ENCODE data around the gene PDE3A.
"Not testable (repeated sequence)": the region's sequence is repeated elsewhere in the genome, so short reads cannot be mapped to it uniquely, and the experiment has no call there.

The PDE3A gene

DNA sequence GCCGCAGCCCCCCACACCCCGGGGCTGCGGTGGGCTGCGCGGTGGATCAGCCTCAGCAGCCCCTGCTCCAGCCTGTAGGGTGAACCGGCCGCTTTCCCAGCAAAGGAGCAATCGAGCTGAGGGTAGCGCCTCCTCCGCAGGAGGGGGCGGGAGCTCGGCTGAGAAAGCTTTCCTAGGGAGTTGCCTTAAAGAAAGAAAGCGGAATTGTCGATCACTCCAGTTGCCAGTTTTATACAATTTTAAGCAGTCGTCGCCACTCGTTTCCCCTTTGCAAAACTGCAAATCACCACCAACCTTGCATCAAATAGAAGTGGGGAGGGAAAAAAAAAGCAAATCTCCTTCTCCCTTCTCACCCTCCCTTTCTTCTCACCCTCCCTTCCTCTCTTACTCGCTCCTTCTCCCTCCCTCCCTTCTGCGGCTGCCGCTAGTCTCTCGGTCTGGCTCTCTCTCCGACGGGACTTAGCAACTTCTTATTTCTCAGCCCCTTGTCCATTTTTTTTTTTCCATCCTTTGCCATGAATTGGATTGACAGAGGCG lies at the start of gene PDE3A:
Gene PDE3A (plus strand): TSS at position 424 of the 537 bp plus-strand sequence. CDS start 748 bp downstream, outside the sequence.
- DNase-seq: peak; percentile 22 to 42

DNA sequence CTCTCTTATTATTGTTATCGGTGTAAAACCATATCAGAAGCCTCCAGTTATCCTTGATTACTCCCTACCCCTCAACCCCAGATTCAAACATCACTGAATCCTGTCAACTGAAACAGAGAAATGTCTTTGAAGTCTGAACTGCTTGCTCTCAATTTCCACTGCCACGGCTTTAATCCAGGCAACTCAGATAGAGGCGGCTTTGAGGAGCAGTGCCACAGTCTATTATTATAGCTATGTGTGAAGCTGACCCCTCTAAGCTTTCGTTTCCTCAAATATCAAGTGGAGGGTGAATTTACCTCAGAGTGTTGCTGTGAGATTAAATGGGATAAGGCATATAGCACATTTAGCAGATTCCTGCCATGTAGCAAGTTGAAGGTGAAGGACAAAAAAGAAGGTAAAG lies 49.0 kb upstream of the PDE3A start:
- DNase-seq: no peak

DNA sequence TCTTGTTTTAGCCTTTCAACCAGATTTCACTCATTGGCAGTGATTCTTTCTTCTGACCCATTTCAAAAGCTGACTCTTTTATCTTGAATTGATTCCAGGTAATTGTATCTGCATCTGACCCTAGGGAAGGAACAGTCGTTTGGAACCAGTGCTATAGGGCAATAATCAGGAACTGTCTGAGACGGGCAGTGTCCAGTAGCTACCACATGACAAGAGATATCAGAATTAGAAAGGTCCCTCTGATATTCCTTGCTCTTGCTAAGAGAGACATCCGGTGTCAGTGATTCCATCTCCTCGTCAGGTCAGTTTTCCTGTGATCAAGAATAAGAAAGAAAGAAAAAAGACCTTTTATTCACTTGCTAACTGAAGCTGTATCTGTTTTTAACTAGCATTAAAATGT lies 47.8 kb upstream of the PDE3A start:
- no peak for DNase-seq

DNA sequence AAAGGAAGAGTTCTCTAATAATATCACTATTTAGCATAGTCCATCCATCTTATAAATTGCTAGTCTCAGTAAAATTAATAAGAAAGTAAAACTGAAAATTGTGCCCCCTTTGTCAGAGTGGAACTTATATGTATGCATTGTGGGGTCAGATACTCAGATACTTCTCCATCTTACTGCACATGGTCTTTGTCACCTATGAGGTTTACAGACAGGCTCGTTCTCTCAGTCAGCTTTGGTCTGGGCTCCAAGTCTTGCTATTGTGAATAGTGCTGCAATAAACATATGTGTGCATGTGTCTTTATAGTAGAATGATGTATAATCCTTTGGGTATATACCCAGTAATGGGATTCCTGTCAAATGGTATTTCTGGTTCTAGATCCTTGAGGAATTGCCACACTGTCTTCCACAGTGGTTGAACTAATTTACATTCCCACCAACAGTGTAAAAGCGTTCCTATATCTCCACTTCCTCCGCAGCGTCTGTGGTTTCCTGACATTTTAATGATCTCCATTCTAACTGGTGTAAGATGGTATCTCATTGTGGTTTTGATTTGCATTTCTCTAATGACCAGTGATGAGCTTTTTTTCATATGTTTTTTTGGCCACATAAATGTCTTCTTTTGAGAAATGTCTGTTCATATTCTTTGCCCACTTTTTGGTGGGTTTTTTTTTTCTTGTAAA lies 37.4 kb upstream of the PDE3A start:
- DNase-seq: not testable (repeated sequence)

DNA sequence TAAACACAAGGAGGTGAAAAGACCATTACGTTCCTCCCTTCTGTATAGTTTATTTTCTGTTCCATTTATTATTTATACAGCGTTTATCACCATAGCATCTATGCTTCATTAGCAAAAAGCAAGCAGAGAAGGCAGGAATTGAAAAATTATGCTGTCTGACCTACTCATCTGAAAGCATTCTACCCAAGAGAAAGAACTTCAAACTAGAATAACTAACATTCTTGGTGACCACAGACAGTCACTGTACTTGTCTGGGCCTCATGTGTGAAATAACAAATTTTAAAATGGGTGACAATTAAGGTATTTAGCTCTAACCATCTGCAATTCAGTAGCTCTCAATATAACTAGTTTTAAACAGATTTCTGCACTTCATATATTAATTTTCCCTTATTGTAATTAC lies 29.3 kb upstream of the PDE3A start:
- DNase-seq: no peak

DNA sequence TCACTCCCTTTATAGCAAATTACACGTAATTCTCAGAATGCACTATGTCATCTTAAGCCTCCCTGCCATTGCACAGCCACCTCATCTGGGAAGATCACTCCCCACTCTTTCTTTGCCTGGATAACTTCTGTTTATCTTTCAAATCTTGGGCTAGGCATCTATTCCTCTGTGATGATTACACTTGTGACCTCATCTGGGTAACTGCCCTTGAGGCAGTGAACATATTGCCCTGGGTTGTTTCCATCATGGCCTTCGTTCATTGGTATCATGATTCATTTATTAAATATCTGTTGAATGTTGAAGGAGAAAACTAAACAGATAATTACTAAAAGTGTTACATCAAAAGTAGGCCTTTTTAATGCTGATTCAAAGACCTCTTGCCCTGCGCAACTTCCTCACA lies 26.2 kb upstream of the PDE3A start:
- no peak for DNase-seq

DNA sequence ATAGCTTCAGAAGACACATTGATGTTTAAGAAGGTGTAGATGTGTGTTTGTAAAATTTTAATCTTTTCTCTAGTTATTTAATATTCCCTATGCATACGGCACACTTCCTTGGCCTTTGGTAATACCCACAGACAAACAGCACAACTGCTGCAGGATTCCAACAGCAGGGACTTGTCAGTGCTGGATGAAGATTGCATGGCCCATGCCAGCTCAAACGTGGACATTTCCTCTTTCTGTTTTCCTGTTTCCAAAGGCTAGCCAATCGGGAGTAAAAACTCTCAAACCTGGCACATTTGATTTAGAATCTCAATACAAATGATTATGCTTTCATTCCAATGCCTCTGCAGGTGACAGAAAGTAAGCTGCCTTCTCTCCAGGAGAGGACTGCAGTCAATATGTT lies 22.5 kb upstream of the PDE3A start:
- no peak for DNase-seq

DNA sequence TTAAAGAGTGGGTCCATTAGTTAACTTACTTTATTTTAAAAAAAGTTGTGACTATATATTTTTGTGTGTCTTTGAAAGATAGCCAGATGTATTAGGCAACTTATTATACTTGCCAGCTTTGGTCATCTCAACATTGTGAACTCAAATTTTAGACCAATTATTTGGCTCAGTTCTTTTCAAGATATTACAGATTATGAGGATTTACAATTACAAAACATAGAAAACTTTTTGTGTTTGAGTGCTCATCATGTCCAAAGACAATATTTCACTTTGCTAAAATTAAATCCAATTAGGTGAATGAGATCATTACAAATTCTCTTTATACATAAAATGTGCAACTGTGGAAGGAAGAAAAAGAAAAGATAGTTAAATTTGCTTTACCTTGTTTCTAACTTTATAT lies 18.3 kb upstream of the PDE3A start:
- DNase-seq: no peak

DNA sequence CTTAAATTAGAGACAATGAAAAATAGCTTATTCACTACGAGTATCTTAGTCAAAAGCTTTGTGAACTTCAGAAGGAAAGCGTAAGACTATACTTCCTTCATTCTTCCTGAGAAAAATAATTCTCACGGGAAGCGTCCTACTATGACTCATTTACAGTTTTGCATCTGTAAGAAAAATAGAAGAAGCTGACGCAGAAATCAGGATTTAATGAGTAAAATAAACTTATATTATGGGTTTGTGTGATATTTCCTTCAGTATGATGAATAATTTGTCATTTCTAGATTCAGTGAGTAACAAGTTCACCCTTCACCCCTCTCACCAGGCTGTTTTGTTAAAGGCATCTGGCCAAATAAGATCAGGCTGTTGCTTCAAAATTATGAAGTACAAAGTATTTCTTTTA lies 17.8 kb upstream of the PDE3A start:
- no peak for DNase-seq

DNA sequence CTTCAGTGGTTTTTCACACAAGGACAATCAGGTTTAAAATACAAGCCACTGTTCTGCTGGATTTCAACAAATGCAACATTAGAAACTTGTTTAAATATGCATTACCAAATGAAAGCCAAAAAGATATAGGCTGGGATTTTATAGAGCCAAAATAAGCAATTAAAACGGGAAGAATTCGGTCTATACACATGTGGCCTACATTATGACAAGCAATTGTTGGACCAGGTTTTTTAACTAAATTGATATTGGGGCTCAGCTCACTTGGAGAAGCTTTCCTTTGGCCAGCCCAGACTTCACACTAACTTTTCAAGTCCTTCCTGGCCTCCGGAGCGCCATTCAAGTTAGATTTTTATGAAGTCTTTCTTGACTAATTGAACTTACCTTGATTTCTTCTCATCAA lies 16.9 kb upstream of the PDE3A start:
- DNase-seq: no peak

DNA sequence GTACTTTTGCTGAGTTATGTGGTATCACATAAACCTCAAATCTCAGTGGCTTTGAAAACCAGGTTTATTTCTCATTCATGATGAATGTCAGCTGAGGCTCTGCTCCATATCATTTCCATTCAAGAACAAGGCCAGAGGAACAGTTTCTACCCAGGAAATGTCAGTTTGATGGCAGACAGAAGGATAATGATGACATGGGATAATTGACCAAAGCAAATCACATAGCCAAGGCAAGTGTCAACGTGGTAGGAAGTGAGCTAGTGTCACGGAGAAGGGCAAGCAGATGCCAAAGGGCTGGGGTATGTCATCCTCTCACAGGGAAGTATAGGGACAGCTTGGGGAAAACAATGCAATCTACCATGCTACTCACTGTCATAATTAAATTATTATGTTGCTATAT lies 12.3 kb upstream of the PDE3A start:
- no peak for DNase-seq

DNA sequence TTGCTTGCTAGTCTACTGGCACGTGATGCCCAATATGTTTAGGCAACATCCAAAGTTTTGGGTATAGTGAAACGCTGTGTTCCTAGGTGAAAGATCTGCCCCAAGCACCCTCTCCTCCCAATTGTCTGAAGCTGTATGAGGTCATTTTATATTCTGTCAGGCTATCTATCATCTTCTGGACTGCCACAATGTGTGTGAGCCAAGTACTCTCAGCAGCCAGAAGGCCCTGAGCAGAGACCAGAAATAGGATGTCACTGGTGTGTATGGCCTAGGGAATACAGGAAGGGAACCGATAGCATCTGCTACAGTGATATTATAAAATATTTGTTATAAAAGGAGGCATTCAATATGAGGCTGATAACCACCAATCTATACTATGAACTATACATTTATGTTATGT lies 7.9 kb upstream of the PDE3A start:
- no peak for DNase-seq

DNA sequence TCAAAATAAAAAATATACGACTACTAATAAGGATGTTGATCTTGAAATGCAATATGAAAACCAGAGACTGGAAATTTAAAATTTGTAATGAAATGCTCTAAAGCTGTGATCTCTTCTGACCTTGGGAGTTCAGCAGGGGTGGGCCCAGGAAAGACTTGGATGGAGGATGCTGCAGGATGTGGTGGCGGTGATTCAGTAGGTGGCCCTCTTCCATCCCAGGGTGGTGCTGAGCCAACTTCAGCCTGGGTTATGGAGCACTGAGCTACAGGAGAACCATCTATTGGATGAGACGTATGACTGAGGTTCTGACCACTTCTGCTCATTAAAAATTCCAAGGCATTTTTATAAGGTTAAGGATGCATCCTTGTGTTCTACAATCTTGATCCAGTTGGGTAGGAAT lies 6.9 kb upstream of the PDE3A start:
- DNase-seq: no peak

DNA sequence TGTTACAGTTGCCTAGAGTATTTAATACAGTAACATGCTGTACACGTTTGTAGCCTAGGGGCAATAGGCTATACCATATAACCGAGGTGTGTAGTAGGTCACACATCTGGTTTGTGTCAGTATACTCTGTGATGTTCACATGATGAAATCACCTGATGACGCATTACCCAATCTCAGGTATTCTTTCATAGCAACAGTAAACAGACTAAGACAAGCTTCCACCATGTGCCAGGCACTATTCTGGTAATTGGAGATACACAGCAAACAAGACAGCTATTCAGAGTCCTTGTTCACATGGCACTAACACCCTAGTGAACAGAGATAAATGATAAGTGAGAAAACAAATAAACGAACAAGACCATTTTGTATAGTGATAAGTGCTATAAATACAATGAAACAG lies 3.8 kb upstream of the PDE3A start:
- no peak for DNase-seq

DNA sequence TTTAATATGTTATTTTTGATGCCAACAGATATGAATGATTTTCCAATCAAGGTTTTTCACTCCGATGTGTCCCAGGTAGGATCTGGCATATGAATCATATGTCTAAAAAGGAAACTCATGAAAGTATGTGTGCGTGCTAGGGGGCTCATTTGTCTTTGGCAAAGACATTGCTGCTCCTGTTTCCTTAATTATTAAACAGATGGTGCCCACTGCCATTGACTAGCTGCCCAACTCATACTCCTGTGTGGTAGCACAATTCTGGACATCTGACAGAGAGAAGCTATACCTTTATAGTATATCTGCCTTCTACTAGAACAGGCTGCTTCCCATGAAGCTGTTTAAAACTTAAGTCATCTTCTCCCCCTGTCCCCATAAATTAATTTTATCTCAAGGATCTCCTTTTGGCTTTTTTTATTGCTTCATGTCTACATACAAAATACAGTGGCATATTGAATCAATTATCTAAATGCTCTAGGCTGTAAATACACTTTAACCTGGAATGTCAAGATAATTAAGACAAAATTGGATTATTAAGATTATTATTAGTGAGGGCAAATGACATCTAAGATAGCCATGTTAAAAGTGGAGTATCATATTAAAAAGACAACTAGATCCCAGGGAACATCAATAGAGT lies 1.4 kb upstream of the PDE3A start:
- no peak for DNase-seq

DNA sequence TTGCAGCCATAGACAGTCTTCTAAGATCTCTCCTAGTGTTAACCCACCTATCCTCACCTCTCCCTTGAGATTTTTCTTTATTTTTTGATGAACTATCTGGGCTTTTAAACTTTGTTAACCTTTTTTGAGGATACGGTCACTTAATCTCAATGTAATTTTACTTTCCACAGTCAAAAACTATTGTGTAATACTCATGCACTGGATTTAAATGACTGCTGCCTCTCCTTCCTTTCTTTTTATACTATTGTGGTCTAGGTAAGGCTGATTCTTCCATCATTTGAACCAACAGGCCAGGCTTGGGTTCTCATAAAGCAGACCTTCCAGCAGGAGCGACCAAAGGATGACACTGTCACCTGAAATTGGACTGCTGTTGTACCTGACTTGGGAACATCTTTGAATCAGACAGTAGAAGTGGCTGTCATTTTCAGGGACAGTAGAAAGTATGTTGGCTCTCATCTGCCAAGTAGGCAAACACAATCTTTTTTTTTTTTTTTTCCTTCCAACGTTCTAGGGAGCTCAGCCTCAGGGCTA lies 689 bp upstream of the PDE3A start:
- DNase-seq: no peak

DNA sequence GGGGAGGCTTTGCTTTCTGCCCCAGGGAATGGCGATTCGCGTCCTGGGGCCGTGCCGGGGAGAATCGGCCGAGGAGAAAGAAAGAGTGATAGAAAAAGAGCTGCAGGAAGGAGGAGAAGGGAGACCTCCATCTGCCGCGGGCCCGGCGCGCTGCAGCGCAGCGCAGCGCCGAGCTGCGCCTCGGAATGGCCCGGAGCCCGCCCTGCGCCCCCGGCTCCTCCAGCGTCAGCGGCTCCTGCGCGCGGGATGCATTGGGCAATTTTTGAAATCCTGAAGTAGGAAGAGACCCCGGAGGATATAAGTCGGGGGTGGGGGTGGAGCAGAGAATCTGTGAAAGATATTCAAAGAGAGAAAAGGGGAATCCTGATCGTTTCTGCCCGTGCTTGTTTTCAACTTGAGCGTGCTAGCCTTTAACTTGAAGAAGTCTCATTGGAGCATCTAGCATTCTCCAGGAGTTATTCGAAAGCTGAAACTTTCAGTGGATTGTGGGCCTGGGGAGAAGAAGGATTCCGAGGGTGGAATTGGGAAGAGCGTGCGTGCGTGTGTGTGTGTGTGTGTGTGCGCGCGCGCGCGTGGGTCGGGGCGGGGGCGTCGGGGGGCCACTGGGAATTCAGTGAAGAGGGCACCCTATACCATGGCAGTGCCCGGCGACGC lies 441 bp downstream of the PDE3A start:
- DNase-seq: peak in 1 of 2 donors; percentile 23

DNA sequence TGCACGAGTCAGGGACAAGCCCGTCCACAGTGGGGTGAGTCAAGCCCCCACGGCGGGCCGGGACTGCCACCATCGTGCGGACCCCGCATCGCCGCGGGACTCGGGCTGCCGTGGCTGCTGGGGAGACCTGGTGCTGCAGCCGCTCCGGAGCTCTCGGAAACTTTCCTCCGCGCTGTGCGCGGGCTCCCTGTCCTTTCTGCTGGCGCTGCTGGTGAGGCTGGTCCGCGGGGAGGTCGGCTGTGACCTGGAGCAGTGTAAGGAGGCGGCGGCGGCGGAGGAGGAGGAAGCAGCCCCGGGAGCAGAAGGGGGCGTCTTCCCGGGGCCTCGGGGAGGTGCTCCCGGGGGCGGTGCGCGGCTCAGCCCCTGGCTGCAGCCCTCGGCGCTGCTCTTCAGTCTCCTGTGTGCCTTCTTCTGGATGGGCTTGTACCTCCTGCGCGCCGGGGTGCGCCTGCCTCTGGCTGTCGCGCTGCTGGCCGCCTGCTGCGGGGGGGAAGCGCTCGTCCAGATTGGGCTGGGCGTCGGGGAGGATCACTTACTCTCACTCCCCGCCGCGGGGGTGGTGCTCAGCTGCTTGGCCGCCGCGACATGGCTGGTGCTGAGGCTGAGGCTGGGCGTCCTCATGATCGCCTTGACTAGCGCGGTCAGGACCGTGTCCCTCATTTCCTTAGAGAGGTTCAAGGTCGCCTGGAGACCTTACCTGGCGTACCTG lies 1.1 kb downstream of the PDE3A start:
- DNase-seq: peak in 1 of 2 donors; percentile 11

DNA sequence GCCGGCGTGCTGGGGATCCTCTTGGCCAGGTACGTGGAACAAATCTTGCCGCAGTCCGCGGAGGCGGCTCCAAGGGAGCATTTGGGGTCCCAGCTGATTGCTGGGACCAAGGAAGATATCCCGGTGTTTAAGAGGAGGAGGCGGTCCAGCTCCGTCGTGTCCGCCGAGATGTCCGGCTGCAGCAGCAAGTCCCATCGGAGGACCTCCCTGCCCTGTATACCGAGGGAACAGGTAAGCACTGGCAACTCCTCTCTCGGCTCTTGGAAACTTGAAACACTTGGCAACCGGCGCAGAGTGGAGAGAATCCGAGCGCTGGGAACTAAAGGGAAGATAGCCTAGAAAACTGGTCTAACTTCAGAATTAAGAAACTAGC lies 1.7 kb downstream of the PDE3A start:
- no peak for DNase-seq

DNA sequence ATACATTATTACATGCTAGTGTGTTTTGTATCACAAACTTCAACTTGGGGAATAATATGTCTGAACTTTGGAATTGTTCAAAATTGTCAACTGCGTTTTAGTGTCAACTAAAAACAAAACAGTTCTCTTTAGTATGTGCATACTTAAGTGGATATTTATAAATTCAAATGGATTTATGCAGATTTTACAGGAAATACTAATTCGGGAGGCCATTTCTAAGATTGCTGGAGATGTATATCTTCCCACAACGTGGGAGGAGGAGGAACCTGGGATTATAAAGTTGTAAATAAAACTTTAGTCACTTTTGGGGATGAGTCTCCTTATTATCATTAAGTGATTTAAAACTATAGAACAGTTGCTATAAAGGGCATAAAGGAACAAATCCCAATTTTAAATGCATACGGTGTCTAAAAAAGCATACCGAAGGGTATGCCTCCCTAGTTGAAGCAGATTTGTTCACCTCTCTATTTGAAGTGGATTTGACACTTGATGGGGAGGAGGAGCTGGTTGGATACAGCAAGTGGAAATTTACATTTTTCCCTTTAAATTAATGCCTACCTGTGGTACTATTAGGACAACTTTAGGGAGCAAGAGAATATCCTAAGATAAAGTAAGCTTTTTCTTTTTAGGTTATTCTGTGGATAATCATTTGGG lies 2.7 kb downstream of the PDE3A start:
- no peak for DNase-seq

DNA sequence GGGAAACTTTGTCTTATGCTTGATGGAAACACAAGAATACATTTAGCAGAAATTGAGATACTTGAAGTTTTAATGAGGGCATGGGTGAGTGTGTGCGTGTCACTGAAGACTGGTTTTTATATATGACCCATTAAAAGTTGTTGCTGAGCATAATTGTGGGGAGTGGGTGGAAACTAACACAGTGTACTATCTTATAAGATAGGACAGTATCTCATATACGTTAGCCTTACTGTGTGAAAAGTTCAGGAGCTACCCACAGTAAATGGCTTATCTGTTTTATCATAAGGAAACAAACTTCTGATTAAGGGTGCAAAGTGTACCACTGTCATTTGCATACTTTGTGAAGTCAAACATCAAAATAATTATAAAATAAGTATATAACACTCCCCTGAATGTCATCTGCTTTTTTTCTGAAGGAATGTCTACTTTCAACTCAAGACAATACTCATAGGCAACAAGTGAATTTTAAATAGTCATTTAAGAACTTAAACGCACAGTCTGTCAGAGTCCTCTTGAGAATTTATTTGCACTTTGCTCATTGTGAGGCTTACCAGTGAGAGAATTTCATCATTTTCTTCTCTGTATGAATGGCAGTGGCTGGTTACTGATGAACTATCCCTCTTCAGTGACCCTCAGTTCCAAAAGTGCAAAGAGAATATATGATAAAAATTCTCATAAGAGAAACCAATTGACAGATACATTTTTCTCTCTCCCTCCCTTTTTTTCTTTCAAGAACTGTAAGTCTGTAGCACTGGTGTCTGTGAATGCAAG lies 4.2 kb downstream of the PDE3A start:
- DNase-seq: no peak

DNA sequence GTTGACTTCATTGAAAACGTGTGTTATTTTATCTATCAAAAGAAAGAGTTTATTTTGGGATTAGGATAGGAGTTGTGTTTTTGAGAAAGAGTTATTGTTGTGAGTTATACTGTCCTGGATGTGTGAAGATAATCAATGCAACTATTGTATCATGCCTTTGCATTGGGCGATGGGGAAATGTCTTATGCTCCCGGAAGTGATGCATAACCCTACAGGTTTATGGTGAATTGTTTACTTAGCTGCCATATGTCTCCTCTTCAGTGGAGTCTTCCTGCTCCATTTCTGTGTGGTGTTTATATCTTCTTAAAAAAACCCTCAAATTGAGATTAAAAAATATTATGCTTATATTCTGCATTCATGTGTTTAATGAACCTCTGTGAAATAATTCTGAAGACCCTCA lies 6.5 kb downstream of the PDE3A start:
- DNase-seq: no peak

Data from bone marrow (tissue), 2 donors.